Measurements from ENCODE around the gene CCDC102A.

- TF ChIP-seq CTCF (IDR thresholded peaks at IDR 0.05) (no peak), ZC3H11A (IDR thresholded peaks at IDR 0.05) (no peak), SMC3 (IDR thresholded peaks at IDR 0.05) (no peak), POLR2A (IDR thresholded peaks at IDR 0.05; ENCODE audit: low read length) (peak; percentile 32), REST (IDR thresholded peaks at IDR 0.05) (no peak), NR3C1 (IDR thresholded peaks at IDR 0.05) (no peak), SREBF2 (IDR thresholded peaks at IDR 0.05) (no peak), RAD21 (conservative IDR thresholded peaks at IDR 0.05 in 1 of 2, IDR thresholded peaks at IDR 0.05 in 1 of 2) (no peak), ELK1 (IDR thresholded peaks at IDR 0.05; ENCODE audit: low read depth, low read length) (no peak)
Measured at GRCh38 chr16:57535680-57536305, 578 bp downstream of the CCDC102A start.

All from A549 (cell line).